K562 treated with DMSO at 1 percent for 4 hours (cell line): ENCODE results near the gene ANKRD17. TPM values are rescaled to one million over a fixed set of nuclear protein-coding genes. Genes with fewer than 3 reads are reported as not detected.

Experiments
- total RNA-seq: library from RNA; unstranded; fragments of 300-600 nt; gene quantifications from 2 replicates; pipeline ENCODE4 v1.2.3, GENCODE V29; 2022; ENCODE audit not compliant: insufficient read depth

Gene ANKRD17, protein sequence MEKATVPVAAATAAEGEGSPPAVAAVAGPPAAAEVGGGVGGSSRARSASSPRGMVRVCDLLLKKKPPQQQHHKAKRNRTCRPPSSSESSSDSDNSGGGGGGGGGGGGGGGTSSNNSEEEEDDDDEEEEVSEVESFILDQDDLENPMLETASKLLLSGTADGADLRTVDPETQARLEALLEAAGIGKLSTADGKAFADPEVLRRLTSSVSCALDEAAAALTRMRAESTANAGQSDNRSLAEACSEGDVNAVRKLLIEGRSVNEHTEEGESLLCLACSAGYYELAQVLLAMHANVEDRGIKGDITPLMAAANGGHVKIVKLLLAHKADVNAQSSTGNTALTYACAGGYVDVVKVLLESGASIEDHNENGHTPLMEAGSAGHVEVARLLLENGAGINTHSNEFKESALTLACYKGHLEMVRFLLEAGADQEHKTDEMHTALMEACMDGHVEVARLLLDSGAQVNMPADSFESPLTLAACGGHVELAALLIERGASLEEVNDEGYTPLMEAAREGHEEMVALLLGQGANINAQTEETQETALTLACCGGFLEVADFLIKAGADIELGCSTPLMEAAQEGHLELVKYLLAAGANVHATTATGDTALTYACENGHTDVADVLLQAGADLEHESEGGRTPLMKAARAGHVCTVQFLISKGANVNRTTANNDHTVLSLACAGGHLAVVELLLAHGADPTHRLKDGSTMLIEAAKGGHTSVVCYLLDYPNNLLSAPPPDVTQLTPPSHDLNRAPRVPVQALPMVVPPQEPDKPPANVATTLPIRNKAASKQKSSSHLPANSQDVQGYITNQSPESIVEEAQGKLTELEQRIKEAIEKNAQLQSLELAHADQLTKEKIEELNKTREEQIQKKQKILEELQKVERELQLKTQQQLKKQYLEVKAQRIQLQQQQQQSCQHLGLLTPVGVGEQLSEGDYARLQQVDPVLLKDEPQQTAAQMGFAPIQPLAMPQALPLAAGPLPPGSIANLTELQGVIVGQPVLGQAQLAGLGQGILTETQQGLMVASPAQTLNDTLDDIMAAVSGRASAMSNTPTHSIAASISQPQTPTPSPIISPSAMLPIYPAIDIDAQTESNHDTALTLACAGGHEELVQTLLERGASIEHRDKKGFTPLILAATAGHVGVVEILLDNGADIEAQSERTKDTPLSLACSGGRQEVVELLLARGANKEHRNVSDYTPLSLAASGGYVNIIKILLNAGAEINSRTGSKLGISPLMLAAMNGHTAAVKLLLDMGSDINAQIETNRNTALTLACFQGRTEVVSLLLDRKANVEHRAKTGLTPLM (N-terminal part only)
- total RNA-seq: 23.5 and 24.4 TPM in 2 replicates

DNA sequence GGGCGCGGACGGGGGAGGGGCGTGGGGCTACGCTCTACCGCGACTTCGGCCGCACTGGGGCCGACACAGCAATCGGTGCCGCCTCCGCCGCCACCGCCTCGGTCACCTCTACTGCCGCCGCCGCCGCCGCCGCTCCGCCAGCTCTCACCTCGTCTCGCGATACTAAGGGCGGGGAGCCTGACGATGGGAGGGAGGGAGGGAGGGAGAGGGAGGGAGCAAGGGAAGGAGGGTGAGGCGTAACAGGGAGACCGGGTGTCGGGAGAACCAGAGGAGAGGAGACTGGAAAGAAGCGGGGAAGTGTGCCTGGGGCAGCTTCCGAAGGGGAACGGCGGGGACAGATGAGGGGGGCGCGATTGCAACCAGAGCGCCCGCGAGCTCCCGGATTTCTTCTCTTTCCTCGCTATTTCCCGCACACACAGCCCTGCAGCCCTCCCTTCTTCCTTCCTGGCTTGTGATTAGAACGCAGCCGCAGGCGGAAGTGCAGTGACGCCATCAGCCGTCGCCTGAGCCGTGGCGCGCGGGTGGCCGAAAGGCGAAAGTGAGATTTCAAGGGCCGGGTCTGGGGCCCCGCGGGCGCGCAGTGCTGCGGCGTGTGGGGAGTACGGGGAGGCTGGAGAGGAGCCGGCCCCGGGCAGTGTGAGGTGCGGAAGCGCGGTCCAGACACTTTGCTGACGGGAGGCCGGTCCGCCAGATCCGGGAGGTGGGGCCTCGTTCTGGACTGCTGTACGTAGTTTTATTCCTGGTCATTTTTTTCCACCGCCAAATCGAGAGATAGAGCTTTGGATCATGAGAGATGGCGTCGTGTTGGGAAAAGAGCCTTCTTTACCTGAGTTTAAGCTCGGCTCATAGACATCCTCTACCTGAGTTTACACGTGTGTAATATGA lies at the start of gene ANKRD17:
Gene ANKRD17 (minus strand): TSS at position 113 of the 885 bp plus-strand sequence. CDS start 130 bp downstream, outside the sequence.

DNA sequence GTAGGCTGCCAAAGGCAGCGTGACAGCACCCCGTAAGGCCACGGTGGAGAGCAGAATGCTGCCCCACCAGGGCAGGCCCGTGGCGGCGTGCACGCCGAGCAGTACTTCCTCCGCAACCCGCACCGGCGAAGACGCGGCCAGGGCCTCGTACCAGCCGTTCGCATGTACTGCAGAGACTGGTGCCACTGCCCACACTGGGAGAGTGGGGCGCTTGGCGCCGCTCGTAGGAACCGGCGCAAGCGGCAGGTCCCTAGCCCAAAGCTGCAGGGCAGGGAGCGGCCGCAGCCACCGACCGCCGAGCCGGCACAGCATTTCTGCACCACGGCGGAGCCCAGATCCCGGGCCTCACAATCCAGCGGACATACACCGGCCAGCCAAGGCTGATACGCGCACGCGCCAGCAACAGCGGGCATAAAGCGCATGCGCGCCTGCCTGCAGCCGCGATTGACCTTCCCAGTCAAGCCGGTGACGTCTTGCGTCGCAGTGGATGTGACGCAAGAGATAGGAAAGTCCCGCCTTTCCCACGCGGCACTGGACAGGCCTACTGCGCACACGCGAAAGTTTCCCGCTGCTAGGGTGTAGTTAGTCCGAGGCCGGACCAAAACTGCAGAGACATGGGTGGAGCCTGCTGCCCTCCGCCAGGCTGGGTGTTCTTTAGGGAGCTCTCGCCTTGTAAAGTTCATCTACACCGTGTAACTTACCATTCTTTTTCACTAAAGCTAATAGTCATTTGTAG lies 189.1 kb downstream of the ANKRD17 start, which contains the start of gene COX18:
Gene COX18 (minus strand): TSS at position 379 of the 736 bp plus-strand sequence. CDS start 67 bp downstream, at position 312.

Other genes starting within 250 kb of the ANKRD17 start
- 12.5 and 13.3 TPM in 2 replicates for gene COX18, start 189.1 kb downstream of the ANKRD17 start, total RNA-seq
- gene ALB, start 145.5 kb upstream of the ANKRD17 start, total RNA-seq: 0.50 TPM in 1 of 2 replicates, not detected in the other
- 5.5 TPM in 2 replicates for gene AFP, start 177.4 kb upstream of the ANKRD17 start, total RNA-seq
- not detected in 2 replicates for gene AFM, start 222.9 kb upstream of the ANKRD17 start, total RNA-seq